Epithelial cell of proximal tubule (primary cell): ENCODE data around the gene PTAR1. TPM values are rescaled to one million over a fixed set of nuclear protein-coding genes. Genes with fewer than 3 reads are reported as not detected.

Experiments used
- DNase-seq: peaks from one replicate; pipeline ENCODE4 v3.0.0-alpha.2; 2011; ENCODE audit warnings: low read depth
- H3K4me3 ChIP-seq: 2 replicates; pipeline ENCODE4 v1.5.1; 2011; ENCODE audit warnings: low read depth, mild to moderate bottlenecking, low read length
- total RNA-seq: library from RNA; depleted of rRNA; stranded (reverse); fragments of >200 nt; gene quantifications from 2 replicates; pipeline ENCODE4 v1.2.3, GENCODE V29; 2015
- TF ChIP-seq, protein P1 (sequence below): conservative IDR thresholded peaks from 2 replicates; pipeline ENCODE4 v1.5.1; 2012; ENCODE audit warnings: low read depth, mild to moderate bottlenecking, low read length

PTAR1 gene
- total RNA-seq, 1 donor from 2014 or later = 32.4 TPM

DNA sequence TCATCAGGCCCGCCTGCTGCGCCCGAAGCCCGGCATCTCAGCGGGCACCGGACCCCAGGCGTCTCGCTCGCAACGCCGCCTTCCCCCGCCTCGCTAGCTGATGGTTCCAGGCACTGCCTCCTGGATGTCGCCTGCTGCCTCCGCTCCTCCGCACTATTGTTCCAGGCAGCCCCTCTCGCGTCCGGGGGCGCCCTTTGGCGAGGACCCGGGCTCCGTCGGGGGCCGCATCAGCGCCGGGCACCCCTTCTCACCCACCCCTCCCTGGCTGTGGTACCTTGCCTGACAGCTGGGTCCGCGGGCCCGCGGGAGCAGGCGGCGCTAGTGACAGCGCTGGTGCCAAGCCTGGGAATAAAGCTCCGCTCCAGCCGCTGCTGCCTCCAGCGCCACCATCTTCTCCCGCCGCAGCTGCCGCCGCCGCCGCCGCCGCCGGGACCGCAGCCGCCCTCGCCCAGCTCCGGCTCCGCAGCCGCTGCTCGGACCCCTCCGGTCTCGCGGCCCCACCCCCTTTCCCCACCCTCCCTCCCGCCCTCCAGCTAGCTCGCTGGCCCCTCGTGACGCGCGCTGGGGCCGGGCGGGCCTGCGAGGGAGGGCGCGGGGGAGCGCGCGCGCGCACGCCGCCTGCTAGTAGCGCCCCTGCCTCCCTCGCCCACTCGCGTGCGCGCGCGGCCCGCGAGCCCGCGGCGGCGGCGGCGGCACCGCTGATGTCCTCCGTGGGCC, 87.8 kb downstream of the PTAR1 start, which contains the start of gene APBA1:
Gene APBA1 (minus strand): TSS at position 493 of the 717 bp plus-strand sequence.
- DNase-seq = no peak
- H3K4me3 ChIP-seq = peak within 1 kb of the TSS; percentile 67

GRCh38 chr9:69671311-69671878, 88.4 kb downstream of the PTAR1 start:
- no peak for DNase-seq
- H3K4me3 ChIP-seq = peak overlapping the region; percentile 67
- TF ChIP-seq, protein P1, sequence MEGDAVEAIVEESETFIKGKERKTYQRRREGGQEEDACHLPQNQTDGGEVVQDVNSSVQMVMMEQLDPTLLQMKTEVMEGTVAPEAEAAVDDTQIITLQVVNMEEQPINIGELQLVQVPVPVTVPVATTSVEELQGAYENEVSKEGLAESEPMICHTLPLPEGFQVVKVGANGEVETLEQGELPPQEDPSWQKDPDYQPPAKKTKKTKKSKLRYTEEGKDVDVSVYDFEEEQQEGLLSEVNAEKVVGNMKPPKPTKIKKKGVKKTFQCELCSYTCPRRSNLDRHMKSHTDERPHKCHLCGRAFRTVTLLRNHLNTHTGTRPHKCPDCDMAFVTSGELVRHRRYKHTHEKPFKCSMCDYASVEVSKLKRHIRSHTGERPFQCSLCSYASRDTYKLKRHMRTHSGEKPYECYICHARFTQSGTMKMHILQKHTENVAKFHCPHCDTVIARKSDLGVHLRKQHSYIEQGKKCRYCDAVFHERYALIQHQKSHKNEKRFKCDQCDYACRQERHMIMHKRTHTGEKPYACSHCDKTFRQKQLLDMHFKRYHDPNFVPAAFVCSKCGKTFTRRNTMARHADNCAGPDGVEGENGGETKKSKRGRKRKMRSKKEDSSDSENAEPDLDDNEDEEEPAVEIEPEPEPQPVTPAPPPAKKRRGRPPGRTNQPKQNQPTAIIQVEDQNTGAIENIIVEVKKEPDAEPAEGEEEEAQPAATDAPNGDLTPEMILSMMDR = no peak

More for the DNA sequence above, 87.8 kb downstream of the PTAR1 start, which contains the start of gene APBA1:
- TF ChIP-seq, protein P1 = no peak

GRCh38 chr9:69667306-69667705, 92.5 kb downstream of the PTAR1 start:
- no peak for DNase-seq
- TF ChIP-seq, protein P1 = no peak
- H3K4me3 ChIP-seq = no peak overlapping the region

DNA sequence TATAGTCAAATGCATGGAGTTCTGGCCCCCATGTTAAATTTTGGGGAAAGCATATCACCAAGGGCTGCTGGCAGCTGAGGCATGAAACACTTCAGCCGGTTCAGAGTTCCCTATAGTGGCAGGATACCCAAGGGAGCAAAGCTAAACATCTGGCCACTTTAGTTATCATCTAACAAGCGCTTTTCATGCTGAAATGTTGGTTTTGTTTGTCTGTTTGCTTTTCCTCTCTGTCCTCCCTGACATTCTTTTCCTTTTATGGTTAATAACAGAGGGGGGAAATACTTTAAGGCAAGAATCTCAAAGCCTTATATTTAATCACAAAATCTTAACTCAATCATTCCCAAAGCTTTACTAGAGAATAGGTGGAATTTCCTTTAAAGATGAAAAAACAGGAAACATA, 99.5 kb downstream of the PTAR1 start:
- no peak for DNase-seq
- TF ChIP-seq, protein P1 = no peak

More for the DNA sequence above, 99.5 kb downstream of the PTAR1 start:
- no peak overlapping the region for H3K4me3 ChIP-seq

Other genes with a start within 250 kb of the PTAR1 start
- 0.29 and 0.36 TPM in 2 replicates for gene APBA1, start 87.6 kb downstream of the PTAR1 start, total RNA-seq
- 0.63 TPM in 1 of 2 replicates, not detected in the other for gene CFAP95, start 60.8 kb upstream of the PTAR1 start, total RNA-seq